Activated CD4-positive, CD25-positive, alpha-beta regulatory T cell treated with anti-CD3 and anti-CD28 coated beads, Interleukin-2, amount 50 U/mL, for 72 hours (primary cell): ENCODE results near the gene PSMG3.
"Not testable (repeated sequence)": the region's sequence is repeated elsewhere in the genome, so short reads cannot be mapped to it uniquely, and the experiment has no call there.

Experiments used
- DNase-seq: peaks from one replicate; pipeline ENCODE4 v3.0.0; 2021

The PSMG3 gene

GRCh38 chr7:1596181-1597043 lies 26.6 kb upstream of the PSMG3 start:
- no peak for DNase-seq

- DNase-seq = no peak
Measured at GRCh38 chr7:1595636-1596035, 25.8 kb upstream of the PSMG3 start.

GRCh38 chr7:1595027-1595426 lies 25.2 kb upstream of the PSMG3 start:
- no peak for DNase-seq

- DNase-seq = no peak
Measured at GRCh38 chr7:1593904-1594421, 24.1 kb upstream of the PSMG3 start.

GRCh38 chr7:1593091-1593866 lies 23.4 kb upstream of the PSMG3 start:
- no peak for DNase-seq

GRCh38 chr7:1592299-1592871 lies 22.6 kb upstream of the PSMG3 start:
- no peak for DNase-seq

- DNase-seq = no peak
Measured at GRCh38 chr7:1591876-1592275, 22.0 kb upstream of the PSMG3 start.

- DNase-seq = no peak
Measured at GRCh38 chr7:1591396-1591795, 21.6 kb upstream of the PSMG3 start.

- DNase-seq = no peak
Measured at GRCh38 chr7:1590887-1591286, 21.1 kb upstream of the PSMG3 start.

- no peak for DNase-seq
Measured at GRCh38 chr7:1590476-1590875, 20.6 kb upstream of the PSMG3 start.

- no peak for DNase-seq
Measured at GRCh38 chr7:1588978-1589377, 19.1 kb upstream of the PSMG3 start.

- DNase-seq = no peak
Measured at GRCh38 chr7:1587738-1588137, 17.9 kb upstream of the PSMG3 start.

- DNase-seq = no peak
Measured at GRCh38 chr7:1586827-1587705, 17.2 kb upstream of the PSMG3 start.

GRCh38 chr7:1586126-1586826 lies 16.4 kb upstream of the PSMG3 start:
- no peak for DNase-seq

GRCh38 chr7:1585142-1585981 lies 15.5 kb upstream of the PSMG3 start:
- DNase-seq = no peak

- no peak for DNase-seq
Measured at GRCh38 chr7:1584700-1585099, 14.9 kb upstream of the PSMG3 start.

- DNase-seq = not testable (repeated sequence)
Measured at GRCh38 chr7:1583241-1583930, 13.6 kb upstream of the PSMG3 start.

- no peak for DNase-seq
Measured at GRCh38 chr7:1580422-1581030, 10.7 kb upstream of the PSMG3 start.

GRCh38 chr7:1579481-1580421 lies 9.9 kb upstream of the PSMG3 start:
- DNase-seq = peak; percentile 79
